Stimulated activated naive B cell treated with anti-CD40 and anti-IgM and Interleukin-4, amounts not matched to agents 10 μg/mL and 1 μg/mL and 100 μg/mL, for 72 hours (primary cell): ENCODE data around the gene SMKR1.
A peak's percentile ranks its signal among the peaks of the same experiment; 100 is the strongest.

Experiments used
- ATAC-seq, 2 donors: fragments of 150-1000 bp; cut with Tn5 transposase; replicated peaks; 2 replicates each; pipeline ENCODE4 v1.10.0; 2021; ENCODE audit warnings: moderate library complexity in 1 of 2
- DNase-seq: peaks from one replicate; pipeline ENCODE4 v3.0.0; 2021
- H3K27ac Mint-ChIP-seq: one replicate; pipeline ENCODE4 v1.8.0; 2022; ENCODE audit warnings: mild to moderate bottlenecking, mixed read lengths
- H3K27me3 Mint-ChIP-seq, 2 donors: one replicate each; pipeline ENCODE4 v1.8.0; 2022; ENCODE audit warnings: mixed read lengths in 2 of 2
- H3K36me3 Mint-ChIP-seq, 2 donors: one replicate each; pipeline ENCODE4 v1.8.0; 2022; ENCODE audit warnings: mixed read lengths in 2 of 2, mild to moderate bottlenecking in 1 of 2
- H3K4me1 Mint-ChIP-seq, 2 donors: one replicate each; pipeline ENCODE4 v1.8.0; 2022; ENCODE audit warnings: mixed read lengths in 2 of 2, mild to moderate bottlenecking in 1 of 2
- H3K4me3 Mint-ChIP-seq, 2 donors: one replicate each; pipeline ENCODE4 v1.8.0; 2022; ENCODE audit warnings: mild to moderate bottlenecking in 2 of 2, mixed read lengths in 2 of 2, moderate library complexity in 1 of 2
- H3K9me3 Mint-ChIP-seq, 2 donors: one replicate each; pipeline ENCODE4 v1.8.0; 2022; ENCODE audit warnings: mixed read lengths in 2 of 2, mild to moderate bottlenecking in 1 of 2

SMKR1 gene

GRCh38 chr7:129501760-129502707, at the start of gene SMKR1:
Gene SMKR1 (plus strand): TSS chr7:129502531. CDS start chr7:129502825, 294 bp downstream.
- no peaks in the 10 kb centered on the region for H3K9me3 Mint-ChIP-seq
- peaks cover 18 to 20% of the 10 kb centered on the region in 2 donors for H3K4me1 Mint-ChIP-seq
- peaks cover 0 to 7% of the 10 kb centered on the region in 2 donors for H3K27me3 Mint-ChIP-seq
- DNase-seq (peak; percentile 89), ATAC-seq (peak; percentile 92 to 96)
- H3K36me3 Mint-ChIP-seq = no peaks in the 10 kb centered on the region
- H3K27ac Mint-ChIP-seq = peak within 1 kb of the TSS; percentile 79
- peak within 1 kb of the TSS; percentile 86 to 87 for H3K4me3 Mint-ChIP-seq

GRCh38 chr7:129452589-129453231, 49.6 kb upstream of the SMKR1 start:
- DNase-seq (no peak), ATAC-seq (no peak)
- Mint-ChIP-seq H3K4me1 (peaks cover 5% of the 10 kb centered on the region in 2 donors), H3K27ac (no peak overlapping the region), H3K9me3 (peaks cover 5 to 6% of the 10 kb centered on the region in 2 donors), H3K36me3 (peaks cover 8% of the 10 kb centered on the region in 2 donors), H3K4me3 (no peak overlapping the region), H3K27me3 (no peaks in the 10 kb centered on the region)

- Mint-ChIP-seq H3K4me1 (peaks cover 5% of the 10 kb centered on the region in 2 donors), H3K27ac (no peak overlapping the region), H3K36me3 (peaks cover 5 to 6% of the 10 kb centered on the region in 2 donors), H3K27me3 (no peaks in the 10 kb centered on the region), H3K4me3 (no peak overlapping the region), H3K9me3 (peaks cover 5% of the 10 kb centered on the region in 2 donors)
- DNase-seq = no peak
- no peak for ATAC-seq
Measured at GRCh38 chr7:129453510-129454248, 48.7 kb upstream of the SMKR1 start.

- Mint-ChIP-seq H3K36me3 (peaks cover 0 to under 1% of the 10 kb centered on the region in 2 donors), H3K27ac (no peak overlapping the region), H3K4me1 (peaks cover 5% of the 10 kb centered on the region in 2 donors), H3K4me3 (no peak overlapping the region), H3K27me3 (no peaks in the 10 kb centered on the region), H3K9me3 (peaks cover 0 to under 1% of the 10 kb centered on the region in 2 donors)
- DNase-seq (no peak), ATAC-seq (no peak)
Measured at GRCh38 chr7:129454249-129454551, 48.1 kb upstream of the SMKR1 start.

GRCh38 chr7:129456421-129456820, 45.9 kb upstream of the SMKR1 start:
- ATAC-seq (no peak), DNase-seq (no peak)
- no peaks in the 10 kb centered on the region for H3K9me3 Mint-ChIP-seq
- H3K4me1 Mint-ChIP-seq = no peaks in the 10 kb centered on the region
- H3K27me3 Mint-ChIP-seq = no peaks in the 10 kb centered on the region
- H3K36me3 Mint-ChIP-seq = no peaks in the 10 kb centered on the region
- H3K4me3 Mint-ChIP-seq = no peak overlapping the region
- H3K27ac Mint-ChIP-seq = no peak overlapping the region

GRCh38 chr7:129457101-129457500, 45.2 kb upstream of the SMKR1 start:
- Mint-ChIP-seq H3K27me3 (no peaks in the 10 kb centered on the region), H3K9me3 (no peaks in the 10 kb centered on the region), H3K36me3 (no peaks in the 10 kb centered on the region), H3K27ac (no peak overlapping the region), H3K4me1 (no peaks in the 10 kb centered on the region), H3K4me3 (no peak overlapping the region)
- ATAC-seq = no peak
- DNase-seq = no peak

- Mint-ChIP-seq H3K27me3 (no peaks in the 10 kb centered on the region), H3K4me1 (no peaks in the 10 kb centered on the region), H3K4me3 (no peak overlapping the region), H3K27ac (no peak overlapping the region), H3K9me3 (no peaks in the 10 kb centered on the region), H3K36me3 (no peaks in the 10 kb centered on the region)
- ATAC-seq (no peak), DNase-seq (no peak)
Measured at GRCh38 chr7:129458171-129458570, 44.2 kb upstream of the SMKR1 start.

- no peaks in the 10 kb centered on the region for H3K27me3 Mint-ChIP-seq
- ATAC-seq (no peak), DNase-seq (no peak)
- H3K36me3 Mint-ChIP-seq = no peaks in the 10 kb centered on the region
- peaks cover 0 to 3% of the 10 kb centered on the region in 2 donors for H3K4me1 Mint-ChIP-seq
- no peak overlapping the region for H3K4me3 Mint-ChIP-seq
- H3K27ac Mint-ChIP-seq = no peak overlapping the region
- no peaks in the 10 kb centered on the region for H3K9me3 Mint-ChIP-seq
Measured at GRCh38 chr7:129461809-129462208, 40.5 kb upstream of the SMKR1 start.

- no peak overlapping the region for H3K27ac Mint-ChIP-seq
- H3K9me3 Mint-ChIP-seq = no peaks in the 10 kb centered on the region
- no peaks in the 10 kb centered on the region for H3K36me3 Mint-ChIP-seq
- H3K4me3 Mint-ChIP-seq = no peak overlapping the region
- H3K4me1 Mint-ChIP-seq = peaks cover 0 to 3% of the 10 kb centered on the region in 2 donors
- H3K27me3 Mint-ChIP-seq = no peaks in the 10 kb centered on the region
- DNase-seq = no peak
- no peak for ATAC-seq
Measured at GRCh38 chr7:129462420-129462819, 39.9 kb upstream of the SMKR1 start.

- Mint-ChIP-seq H3K4me1 (peaks cover 0 to 3% of the 10 kb centered on the region in 2 donors), H3K4me3 (no peak overlapping the region), H3K27me3 (no peaks in the 10 kb centered on the region), H3K27ac (no peak overlapping the region), H3K9me3 (no peaks in the 10 kb centered on the region), H3K36me3 (no peaks in the 10 kb centered on the region)
- ATAC-seq (no peak), DNase-seq (no peak)
Measured at GRCh38 chr7:129464194-129464593, 38.1 kb upstream of the SMKR1 start.

GRCh38 chr7:129465080-129465479, 37.3 kb upstream of the SMKR1 start:
- Mint-ChIP-seq H3K9me3 (no peaks in the 10 kb centered on the region), H3K27ac (no peak overlapping the region), H3K27me3 (no peaks in the 10 kb centered on the region), H3K4me1 (peaks cover 0 to 3% of the 10 kb centered on the region in 2 donors), H3K4me3 (no peak overlapping the region), H3K36me3 (no peaks in the 10 kb centered on the region)
- no peak for DNase-seq
- no peak for ATAC-seq

- H3K27ac Mint-ChIP-seq = no peak overlapping the region
- H3K27me3 Mint-ChIP-seq = no peaks in the 10 kb centered on the region
- H3K9me3 Mint-ChIP-seq = no peaks in the 10 kb centered on the region
- ATAC-seq (no peak), DNase-seq (no peak)
- no peaks in the 10 kb centered on the region for H3K36me3 Mint-ChIP-seq
- H3K4me3 Mint-ChIP-seq = no peak overlapping the region
- H3K4me1 Mint-ChIP-seq = peaks cover 0 to 5% of the 10 kb centered on the region in 2 donors
Measured at GRCh38 chr7:129466796-129467195, 35.5 kb upstream of the SMKR1 start.

GRCh38 chr7:129468087-129468486, 34.2 kb upstream of the SMKR1 start:
- no peak overlapping the region for H3K27ac Mint-ChIP-seq

GRCh38 chr7:129468547-129468946, 33.8 kb upstream of the SMKR1 start:
- Mint-ChIP-seq H3K27ac (no peak overlapping the region), H3K27me3 (no peaks in the 10 kb centered on the region), H3K4me1 (peaks cover 0 to 5% of the 10 kb centered on the region in 2 donors), H3K4me3 (no peak overlapping the region), H3K9me3 (no peaks in the 10 kb centered on the region), H3K36me3 (no peaks in the 10 kb centered on the region)
- DNase-seq (no peak), ATAC-seq (peak in 1 of 2 donors; percentile 22)

More at GRCh38 chr7:129468087-129468486, 34.2 kb upstream of the SMKR1 start:
- Mint-ChIP-seq H3K4me3 (no peak overlapping the region), H3K36me3 (no peaks in the 10 kb centered on the region), H3K4me1 (peaks cover 0 to 5% of the 10 kb centered on the region in 2 donors), H3K27me3 (no peaks in the 10 kb centered on the region), H3K9me3 (no peaks in the 10 kb centered on the region)
- no peak for DNase-seq
- no peak for ATAC-seq
